Measurements from ENCODE around the gene TUBB6.

The TUBB6 gene

GRCh38 chr18:12314591-12315305, 6.7 kb downstream of the TUBB6 start:
- no peak for DNase-seq (ENCODE audit: low read depth)

DNA sequence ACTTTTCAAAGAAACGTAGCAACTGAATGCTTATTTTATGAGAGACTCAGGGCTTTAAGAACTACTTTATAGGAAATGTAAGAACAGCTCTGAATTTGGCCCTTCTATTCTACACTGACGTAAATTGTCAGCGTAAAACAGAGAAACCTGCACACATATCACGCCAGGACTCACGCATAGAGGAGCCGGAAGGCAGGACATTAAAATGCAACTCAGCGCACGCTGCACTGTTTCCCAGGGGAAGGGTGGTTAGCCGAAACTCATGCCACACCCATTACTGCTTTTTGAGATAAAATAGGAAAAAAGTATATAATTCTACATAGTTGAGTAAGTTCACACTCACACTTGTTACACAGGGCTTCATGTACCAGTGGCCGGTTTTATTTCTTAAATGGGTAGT, 7.4 kb downstream of the TUBB6 start:
- no peak for DNase-seq (ENCODE audit: low read depth)

DNA sequence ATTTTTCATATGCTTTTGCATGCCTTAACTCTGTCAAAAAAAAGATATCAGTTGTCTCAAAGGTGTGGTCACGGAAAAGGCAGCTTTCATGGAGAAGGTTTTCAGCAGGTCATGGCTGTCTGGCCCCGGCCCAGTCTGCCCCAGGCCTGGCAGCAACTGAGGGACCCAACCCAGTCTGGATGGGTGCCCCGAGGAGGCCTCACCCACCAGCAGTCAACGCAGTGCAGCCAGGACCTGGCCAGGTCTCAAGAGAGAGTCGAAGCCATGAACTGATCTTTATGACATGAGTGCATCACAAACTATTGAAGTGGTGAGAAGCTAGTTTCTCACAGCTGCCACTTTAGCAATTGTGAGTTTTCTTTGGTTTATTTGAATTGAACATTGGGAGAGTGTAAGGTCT, 7.9 kb downstream of the TUBB6 start:
- no peak for DNase-seq (ENCODE audit: low read depth)

GRCh38 chr18:12317664-12318333, 9.8 kb downstream of the TUBB6 start:
- DNase-seq (ENCODE audit: low read depth) = no peak

DNA sequence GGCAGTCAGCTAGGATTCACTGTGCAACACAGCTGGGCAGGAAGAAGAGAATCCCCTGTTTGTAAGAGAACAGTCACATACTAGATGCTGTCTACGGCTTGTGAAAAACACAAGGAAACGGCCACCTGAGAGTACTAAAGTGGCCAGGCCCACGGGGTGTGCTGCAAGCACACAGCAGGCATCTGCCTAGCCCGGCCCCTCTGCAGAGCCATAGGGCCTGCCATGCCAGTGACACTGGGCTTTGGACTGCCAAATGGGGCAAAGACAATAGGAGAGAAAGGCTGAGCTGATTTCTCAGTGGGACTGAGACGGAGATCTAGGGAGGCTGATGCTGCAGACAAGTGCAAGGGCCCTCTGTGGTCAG, 10.3 kb downstream of the TUBB6 start:
- DNase-seq (ENCODE audit: low read depth) = no peak

DNA sequence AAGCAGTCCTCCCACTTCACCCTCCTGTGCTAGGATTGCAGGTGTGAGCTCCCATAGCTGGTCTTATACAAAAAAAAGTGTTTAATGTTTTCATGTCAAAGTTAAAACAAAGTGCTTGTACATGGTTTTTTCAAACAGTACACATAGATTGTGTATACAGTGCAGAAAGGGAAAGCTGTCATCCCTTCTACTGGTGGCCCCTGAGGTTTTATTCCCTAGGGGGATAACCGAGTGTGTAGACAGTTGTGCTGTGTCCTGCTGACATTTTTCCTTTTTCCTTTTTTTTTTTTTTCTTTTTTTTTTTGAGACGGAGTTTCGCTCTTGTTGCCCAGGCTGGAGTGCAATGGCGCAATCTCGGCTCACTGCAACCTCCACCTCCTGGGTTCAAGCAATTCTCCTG, 10.8 kb downstream of the TUBB6 start:
- DNase-seq (ENCODE audit: low read depth) = no peak

DNA sequence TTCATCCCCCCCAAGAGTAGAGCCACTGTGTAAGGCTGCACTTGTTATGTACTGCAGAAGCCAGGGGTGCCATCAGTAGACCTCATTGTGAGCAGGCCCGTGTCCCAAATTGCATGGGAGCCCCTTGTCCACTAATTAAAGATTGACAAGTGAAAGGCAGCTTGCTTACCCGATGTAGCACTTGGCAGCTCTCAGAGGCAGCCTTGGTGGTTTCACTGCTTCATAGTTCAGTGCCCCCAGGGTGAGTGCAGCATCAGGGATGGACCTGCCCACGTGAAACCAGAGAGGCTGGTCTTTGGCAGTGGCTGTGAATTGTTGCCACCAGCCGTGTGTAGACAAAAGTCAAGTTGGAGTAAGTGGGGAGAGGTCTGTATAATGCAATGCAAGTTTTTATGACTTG, 13.3 kb downstream of the TUBB6 start:
- DNase-seq (ENCODE audit: low read depth) = no peak

- no peak for DNase-seq (ENCODE audit: low read depth)
Measured at GRCh38 chr18:12324991-12325725, 17.1 kb downstream of the TUBB6 start.

- no peak for DNase-seq (ENCODE audit: low read depth)
Measured at GRCh38 chr18:12325726-12326245, 17.7 kb downstream of the TUBB6 start.

- no peak for DNase-seq (ENCODE audit: low read depth)
Measured at GRCh38 chr18:12326711-12327460, 18.8 kb downstream of the TUBB6 start.

DNA sequence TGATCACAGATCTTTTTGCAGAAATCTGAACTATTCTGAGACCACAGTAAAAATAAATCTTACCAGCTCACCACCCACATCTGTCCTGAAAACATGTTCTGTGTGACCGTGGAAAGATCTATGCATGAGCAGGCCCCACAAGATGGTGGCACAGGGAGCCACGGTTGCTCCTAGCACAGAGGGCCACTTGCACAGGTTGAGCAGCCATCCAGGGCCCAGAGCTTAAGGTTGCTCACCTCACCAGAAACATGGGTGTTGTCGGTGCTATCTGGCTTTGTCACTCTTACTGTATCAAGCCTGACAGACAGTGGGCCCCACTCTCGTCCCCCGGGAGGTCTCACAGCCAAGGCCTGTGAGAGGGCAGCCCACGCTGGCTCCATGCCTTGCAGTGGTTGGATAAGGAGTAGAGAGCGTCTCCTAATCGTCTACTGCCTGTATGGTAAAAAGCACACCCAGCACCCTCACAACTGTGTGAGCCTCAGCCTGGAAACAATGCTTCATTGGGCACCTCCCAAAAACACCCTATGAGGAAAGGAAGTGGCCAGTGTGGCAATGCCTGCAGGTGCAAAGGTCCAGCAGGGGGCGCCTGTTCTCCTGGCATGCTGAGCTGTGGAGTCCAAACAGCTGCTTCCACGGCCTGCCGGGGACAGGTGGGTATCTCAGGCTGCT, 19.6 kb downstream of the TUBB6 start:
- DNase-seq (ENCODE audit: low read depth) = peak; percentile 26

DNA sequence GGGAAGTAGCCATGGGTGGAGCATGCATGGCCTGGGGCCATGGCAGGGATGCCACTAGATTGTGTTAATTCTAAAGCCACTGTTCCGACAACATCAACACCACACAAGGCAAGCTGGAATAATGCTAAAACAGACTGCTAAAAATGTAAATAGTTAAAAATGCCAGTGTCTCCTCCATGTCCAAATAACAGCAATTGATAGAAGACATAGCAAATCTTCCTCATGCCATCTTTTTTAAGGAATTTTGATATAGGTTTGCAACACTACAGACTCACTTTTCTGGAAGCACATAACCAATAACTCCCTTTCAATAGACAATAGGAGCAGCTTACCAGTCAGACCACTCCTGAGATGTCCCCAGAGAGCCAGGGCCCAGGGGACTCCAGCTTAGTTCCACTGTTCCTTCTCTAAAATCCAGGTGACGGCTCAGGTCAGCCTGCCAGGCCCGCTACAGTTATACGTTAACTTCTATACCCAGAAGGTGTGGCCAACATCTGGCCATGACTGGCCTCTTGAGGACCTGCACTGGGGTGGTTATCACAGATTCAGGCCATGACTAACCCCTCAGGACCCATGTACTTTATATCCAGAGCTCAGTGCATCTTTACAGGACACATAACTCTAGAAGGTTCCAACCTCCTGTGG, 20.3 kb downstream of the TUBB6 start:
- DNase-seq (ENCODE audit: low read depth) = no peak

DNA sequence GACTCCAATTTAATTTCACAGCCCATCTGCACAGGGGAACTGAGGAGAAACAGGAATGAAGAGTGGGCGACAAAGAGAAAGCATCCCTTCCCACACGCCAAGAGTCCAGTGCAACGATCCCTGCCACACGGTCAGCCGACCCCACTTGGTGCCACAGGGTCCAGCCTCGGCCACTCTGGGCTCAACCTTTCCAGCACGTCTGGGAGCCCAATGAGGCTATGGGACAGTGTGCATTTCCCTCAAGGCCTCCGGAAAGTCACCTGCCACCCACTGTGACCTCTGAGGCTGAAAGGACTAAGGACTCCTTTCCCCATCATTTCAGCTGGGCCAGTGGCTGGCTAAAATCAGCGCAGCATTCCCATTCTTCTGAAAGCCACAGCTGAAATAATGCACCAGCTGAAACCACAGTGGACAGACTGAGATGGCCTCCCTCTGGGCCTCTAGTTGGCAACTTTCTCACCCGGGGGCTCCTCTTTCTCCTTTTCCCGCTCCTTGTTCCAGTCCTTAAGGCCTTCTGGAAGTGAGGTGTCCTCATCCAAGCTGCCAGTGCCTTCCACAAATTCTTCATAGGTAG, 21.2 kb downstream of the TUBB6 start:
- DNase-seq (ENCODE audit: low read depth) = no peak

DNA sequence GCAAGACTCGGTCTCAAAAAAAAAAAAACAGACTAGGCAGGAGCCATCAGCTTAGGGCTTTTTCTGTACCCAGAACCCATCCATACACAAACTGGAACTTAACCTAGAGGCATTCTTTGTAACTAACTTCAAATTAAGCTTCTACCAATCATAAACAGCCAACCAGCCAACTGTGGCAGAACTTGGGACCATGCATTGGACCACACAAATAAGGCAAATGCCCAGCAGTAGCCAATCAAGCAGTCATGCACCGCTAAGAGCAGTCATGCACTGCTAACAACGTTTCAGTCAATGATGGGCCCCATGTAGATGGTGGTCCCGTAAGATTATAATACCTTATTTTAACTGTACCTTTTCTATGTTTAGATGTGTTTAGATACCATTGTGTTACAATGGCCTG, 22.7 kb downstream of the TUBB6 start:
- no peak for DNase-seq (ENCODE audit: low read depth)

- DNase-seq (ENCODE audit: low read depth) = no peak
Measured at GRCh38 chr18:12333506-12334290, 25.7 kb downstream of the TUBB6 start.

DNA sequence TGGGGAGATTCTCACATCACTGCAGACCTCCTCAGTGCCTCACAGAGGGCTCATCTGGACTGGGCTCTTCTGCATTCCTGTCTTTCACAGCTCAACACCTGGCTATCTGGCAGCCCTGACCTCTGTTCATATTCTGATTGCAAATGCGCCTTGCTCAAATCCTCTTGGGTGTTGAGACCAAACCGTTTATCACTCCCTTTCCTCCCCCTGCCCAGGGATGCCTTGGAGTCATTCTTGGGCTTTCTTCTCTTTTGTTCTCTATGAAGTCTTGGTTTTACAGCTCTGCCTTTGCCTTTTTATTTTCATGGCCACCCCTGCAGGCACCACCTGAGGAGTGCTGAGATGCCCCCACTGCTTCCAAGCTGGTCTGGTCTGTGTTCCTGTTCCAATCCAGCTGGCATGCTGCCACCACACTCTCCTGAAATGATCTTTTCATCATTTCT, 26.3 kb downstream of the TUBB6 start:
- no peak for DNase-seq (ENCODE audit: low read depth)

DNA sequence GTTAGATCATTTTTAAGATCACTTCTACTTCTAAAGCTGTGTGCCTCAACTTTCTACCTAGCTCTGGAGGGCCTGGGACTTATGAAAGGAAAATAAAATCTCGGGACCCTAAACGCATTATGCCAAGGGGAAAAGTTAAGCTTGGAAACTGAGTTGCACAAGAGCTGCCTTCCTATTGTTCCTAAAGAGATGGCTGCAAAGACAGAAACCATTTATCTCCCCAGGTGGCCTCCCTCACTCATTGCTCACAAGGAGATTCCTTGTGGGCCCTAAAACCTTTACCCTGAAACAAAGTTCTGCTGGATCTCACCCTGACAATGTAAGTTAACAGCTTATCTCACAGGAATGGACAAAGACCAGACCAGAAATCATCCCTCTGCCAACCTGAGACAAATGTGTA, 26.8 kb downstream of the TUBB6 start:
- DNase-seq (ENCODE audit: low read depth) = no peak

GRCh38 chr18:12335503-12335902, 27.5 kb downstream of the TUBB6 start:
- DNase-seq (ENCODE audit: low read depth) = no peak

DNA sequence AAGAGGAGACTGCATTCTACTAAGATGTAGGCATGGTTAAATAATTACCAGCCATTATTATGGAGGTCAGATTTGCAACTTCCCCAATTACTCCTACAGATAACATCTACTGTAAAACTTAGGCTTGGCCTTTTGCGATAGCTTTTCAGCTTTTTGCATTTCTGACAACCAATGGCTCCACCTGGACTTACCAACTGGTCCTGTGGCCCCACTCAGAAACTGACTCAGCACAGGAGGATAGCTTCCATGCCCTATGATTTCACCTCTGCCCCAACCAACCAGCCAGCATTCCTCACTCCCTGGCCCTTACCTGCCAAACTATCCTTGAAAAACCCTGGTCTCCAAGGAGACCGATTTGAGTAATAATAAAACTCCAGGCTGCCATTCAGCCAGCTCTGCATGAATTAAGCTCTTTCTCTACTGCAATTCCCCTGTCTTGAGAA, 28.2 kb downstream of the TUBB6 start:
- no peak for DNase-seq (ENCODE audit: low read depth)

GRCh38 chr18:12336887-12337286, 28.8 kb downstream of the TUBB6 start:
- DNase-seq (ENCODE audit: low read depth) = peak; percentile 55
